ENCODE results near the gene GPR119.
A peak's percentile ranks its signal among the peaks of the same experiment; 100 is the strongest.
"Not testable (repeated sequence)": the region's sequence is repeated elsewhere in the genome, so short reads cannot be mapped to it uniquely, and the experiment has no call there.

Gene GPR119

GRCh38 chrX:130385520-130385919 lies at the start of gene GPR119:
Gene GPR119 (minus strand): TSS chrX:130385674. CDS start chrX:130385447, 227 bp downstream.
- no peak for DNase-seq

GRCh38 chrX:130429236-130429635 lies 43.8 kb upstream of the GPR119 start:
- not testable (repeated sequence) for DNase-seq

GRCh38 chrX:130426531-130426930 lies 41.1 kb upstream of the GPR119 start:
- no peak for DNase-seq

DNA sequence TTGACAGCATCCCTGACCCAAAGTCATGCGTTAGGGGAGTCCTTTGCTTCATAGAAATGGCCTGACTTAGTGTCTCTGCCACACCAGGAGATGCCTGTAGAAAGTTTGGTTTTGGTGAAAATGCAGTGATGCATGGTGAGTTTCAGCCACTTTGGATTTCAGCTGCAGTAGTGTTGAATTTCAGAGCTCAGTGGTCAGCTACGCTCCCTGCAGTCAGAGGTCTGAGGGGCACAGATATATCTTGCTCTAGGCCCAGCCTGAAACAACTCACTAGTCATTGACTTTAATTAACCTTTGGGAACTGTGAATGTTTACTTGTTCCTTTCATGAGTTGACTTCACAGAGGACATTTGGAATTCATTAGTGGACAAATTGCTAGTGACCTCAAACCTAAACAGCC lies 33.8 kb upstream of the GPR119 start:
- no peak for DNase-seq

DNA sequence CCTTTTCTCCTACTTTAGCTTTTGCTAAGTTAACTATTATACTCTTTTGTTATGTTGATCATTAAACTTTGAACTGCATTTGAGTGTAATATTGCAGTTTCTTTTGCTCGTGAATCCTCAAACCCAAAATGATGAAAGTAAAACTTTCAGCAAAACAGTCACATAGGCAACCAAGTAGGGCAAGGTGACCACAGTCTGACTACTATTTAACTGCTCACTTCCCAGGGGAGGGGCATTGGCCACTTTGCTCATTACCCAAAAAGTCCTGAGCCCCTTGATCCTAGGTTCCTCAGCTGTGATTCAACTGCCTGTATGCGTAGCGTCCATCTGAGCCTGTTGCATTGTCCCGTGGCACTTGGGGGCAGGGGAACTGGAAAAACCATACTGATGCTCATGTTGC lies 33.3 kb upstream of the GPR119 start:
- no peak for DNase-seq

GRCh38 chrX:130418066-130418465 lies 32.6 kb upstream of the GPR119 start:
- no peak for DNase-seq

DNA sequence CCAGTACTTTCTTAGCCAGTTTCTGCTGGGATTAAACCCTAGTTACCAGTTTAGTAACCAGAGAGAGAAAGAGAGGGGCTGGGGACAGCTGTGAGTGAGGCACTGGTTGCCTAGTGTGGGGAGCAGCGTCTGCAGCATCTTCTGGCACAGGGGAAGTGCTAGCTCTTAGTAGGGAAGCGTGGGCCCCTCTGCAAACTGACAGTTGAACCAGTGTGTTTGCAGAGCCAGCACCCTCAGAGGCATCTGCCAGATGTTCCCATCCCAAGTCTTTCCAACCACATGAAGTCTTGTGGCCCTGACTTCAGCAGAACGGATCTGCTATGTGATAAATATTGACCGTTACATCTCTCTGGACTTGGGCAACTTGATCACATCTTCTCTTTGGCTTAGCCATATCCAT lies 31.3 kb upstream of the GPR119 start:
- DNase-seq = no peak

- no peak for DNase-seq
Observed at GRCh38 chrX:130415201-130415600, 29.7 kb upstream of the GPR119 start.

- no peak for DNase-seq
Observed at GRCh38 chrX:130414800-130415199, 29.3 kb upstream of the GPR119 start.

GRCh38 chrX:130413415-130413814 lies 27.9 kb upstream of the GPR119 start:
- DNase-seq = no peak

DNA sequence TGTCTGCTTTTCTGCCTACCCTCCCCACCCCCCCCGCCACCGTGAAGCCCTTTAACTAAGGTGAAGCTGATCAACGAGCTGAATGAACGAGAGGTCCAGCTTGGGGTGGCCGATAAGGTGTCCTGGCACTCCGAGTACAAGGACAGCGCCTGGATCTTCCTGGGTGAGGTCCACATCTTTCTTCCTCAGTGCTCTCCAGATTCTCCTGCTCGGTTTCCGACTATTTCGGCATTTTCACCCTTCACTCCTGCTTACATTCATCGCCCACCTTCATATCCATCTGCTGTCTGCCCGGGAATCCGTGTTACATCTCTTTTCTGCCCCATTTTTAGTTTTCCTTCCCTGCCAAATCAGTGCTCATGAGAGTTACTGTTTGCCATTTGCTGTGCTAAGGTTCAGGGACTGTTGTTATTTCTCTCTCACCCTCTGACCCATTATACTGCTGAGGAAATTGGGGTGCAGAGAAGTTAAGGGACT lies 16.8 kb upstream of the GPR119 start:
- no peak for DNase-seq

DNA sequence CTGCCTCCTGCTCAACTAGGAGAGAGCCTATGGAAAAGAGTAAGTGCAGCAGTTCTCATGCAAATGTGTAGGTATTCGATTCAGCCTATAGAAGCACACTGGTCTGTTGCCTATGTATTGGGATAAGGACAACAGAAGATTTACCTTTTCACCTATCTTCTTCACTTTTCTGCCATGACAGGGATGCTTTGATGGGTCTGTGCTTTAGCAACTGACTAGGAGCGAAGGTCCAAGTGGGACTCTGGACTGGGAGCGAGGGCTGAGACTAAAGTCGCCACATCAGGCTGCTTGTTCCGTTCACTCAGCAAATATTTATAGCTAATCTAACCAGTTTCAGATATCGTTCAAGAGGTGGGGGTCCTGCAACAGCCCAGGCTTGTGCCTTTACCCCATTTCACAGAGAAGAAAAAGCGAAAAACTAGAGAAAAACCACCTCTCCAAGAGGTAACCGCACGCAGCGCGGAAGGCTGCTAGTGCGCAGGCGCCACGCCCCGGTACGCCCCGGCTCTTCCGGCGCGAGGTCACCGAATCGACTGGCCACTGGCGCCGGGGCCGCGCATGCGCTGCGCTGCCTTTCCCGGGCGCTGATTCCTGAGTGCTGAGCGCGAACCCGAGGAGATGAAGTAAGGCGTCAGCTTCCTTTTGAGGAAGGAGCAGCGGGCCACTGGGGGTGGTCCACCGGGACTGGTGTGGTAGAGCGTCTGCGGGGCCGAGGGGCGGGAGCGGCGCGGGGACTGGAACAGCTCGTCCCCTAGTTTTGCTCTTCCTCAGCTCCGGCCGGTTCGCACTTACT lies 16.1 kb upstream of the GPR119 start, which contains the start of gene RBMX2:
Gene RBMX2 (plus strand): TSS at position 573 of the 793 bp plus-strand sequence. CDS start 46 bp downstream, at position 619.
- peak; percentile 59 for DNase-seq

- no peak for DNase-seq
Observed at GRCh38 chrX:130395341-130395740, 9.9 kb upstream of the GPR119 start.

GRCh38 chrX:130393451-130394074 lies 8.1 kb upstream of the GPR119 start:
- peak; percentile 50 to 56 for DNase-seq

- no peak for DNase-seq
Observed at GRCh38 chrX:130386408-130386808, 934 bp upstream of the GPR119 start.

DNA sequence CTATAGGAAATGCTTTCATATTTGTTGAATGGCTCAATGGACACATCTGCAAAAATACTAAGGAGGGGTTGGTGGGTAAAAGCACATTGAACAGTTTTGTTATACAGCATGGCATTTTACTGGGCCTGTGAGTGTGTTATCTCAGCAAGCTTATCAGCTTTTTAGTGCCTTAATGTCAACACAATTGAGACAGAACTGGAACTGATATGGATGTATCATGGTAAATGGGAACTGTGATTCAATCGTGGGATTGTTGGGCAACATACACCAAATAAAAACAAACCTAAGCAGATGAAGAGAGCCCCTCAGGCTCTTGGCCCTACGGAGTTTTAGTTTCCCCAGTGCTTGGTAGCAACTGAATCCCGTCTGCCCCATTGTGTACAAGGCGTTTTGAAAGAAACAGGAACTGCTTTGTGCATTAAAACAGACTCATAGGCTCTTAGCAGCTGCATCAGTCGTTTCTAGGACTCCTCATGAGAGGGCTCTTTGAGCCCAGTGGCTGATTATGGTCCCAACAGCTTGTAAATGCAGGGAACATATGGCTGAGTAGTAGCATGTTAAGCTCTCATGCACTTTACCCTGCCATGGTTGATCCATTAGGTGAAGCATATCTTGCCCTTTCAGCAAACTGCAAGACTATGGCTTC lies 7.3 kb downstream of the GPR119 start:
- DNase-seq = peak in 1 of 2 donors; percentile 0

GRCh38 chrX:130376077-130376476 lies 9.4 kb downstream of the GPR119 start:
- DNase-seq = no peak

DNA sequence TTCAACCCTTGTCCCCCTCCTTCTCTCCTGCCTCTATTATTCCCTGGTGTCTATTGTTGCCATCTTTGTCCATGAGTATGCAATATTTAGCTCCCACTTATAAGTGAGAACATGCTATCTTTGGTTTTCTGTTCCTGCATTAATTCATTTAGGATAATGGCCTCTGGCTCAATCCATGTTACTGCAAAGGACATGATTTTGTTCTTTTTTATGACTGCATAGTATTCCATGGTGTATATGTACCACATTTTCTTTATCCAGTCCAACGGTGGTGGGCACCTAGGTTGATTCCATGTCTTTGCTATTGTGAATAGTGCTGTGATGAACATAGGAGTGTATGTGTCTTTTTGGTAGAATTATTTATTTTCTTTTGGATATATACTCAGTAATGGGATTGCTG lies 33.4 kb downstream of the GPR119 start:
- not testable (repeated sequence) for DNase-seq

DNA sequence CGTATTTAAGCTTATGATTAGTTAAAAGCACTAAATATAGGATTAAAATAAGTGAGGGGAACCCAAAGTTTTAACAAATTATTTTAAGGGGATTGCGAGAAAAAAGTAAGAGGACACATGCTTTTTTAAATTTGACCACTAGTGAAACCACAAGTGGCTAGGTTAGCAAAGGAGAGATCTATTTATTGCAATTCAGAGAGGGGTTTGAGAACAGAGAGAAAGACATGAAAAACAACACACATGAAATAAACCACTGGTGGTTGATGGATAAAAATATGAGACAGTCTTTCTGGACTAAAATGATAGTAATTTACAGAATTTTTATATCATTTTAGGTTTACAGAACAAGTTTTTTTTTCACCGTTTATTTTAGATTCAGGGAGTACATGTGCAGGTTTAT lies 33.9 kb downstream of the GPR119 start:
- DNase-seq = no peak

DNA sequence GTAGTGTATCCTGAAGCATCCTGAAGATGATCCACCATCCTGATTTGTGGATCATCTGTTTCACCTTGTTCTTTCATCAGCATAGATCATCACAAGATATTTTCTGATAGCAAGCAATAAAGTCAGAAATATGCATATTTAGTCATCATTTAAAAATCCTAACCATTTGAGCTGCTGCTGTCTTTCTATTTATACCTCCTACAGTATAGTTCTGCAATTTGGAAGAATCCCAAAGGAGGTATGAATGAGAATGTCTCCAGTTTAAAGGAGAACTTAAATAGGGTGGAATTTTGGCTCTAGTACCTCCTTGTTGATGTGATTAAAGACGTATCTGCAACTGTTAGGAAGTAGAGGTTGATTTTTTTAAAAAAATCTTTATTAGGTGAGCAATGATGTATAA lies 38.2 kb downstream of the GPR119 start:
- DNase-seq = no peak

- DNase-seq = no peak
Observed at GRCh38 chrX:130343411-130343810, 42.1 kb downstream of the GPR119 start.

DNA sequence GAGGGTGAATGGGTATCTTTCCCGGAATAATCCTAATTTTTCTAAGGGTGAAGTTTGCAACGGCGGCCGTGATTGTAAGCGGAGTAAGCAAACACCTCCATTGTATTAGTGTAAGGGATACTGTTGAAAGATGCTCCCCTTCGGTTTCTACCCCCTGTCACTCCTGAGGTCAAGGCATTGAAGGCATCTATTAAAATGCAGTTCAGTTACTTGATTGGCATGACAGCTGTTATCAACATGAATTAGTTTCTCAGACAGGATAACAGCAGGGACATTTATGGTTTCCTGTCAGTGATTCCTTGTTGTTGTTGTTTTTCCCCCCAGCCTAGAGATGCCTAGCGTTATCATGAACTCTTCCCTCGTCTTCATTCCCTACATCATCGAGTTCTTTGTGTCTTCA lies 45.2 kb downstream of the GPR119 start:
- DNase-seq = no peak

GRCh38 chrX:130339408-130340222 lies 45.9 kb downstream of the GPR119 start, which contains the start of gene SLC25A14:
Gene SLC25A14 (plus strand): TSS chrX:130339919. CDS start chrX:130340279, 360 bp downstream.
- peak; percentile 11 to 24 for DNase-seq

Measured in hippocampal formation (tissue), 2 donors.